Measurements from ENCODE around the gene MED8. TPM values are rescaled to one million over a fixed set of nuclear protein-coding genes. Genes with fewer than 3 reads are reported as not detected.

Gene MED8
- total RNA-seq, result 10 to 100 TPM; 26.3 to 51.4 (median 37.1) TPM

- peak; percentile 97 for ATAC-seq (ENCODE audit: low FRiP score)
- peak; percentile 96 for DNase-seq (ENCODE audit: low spot score)
Observed at GRCh38 chr1:43389326-43390313, at the start of gene MED8, which contains the start of gene SZT2. TSS of gene MED8 (minus strand) at chr1:43389800. CDS start at chr1:43389764, 36 bp downstream. TSS of gene SZT2 (plus strand) at chr1:43389899. CDS start at chr1:43389969, 70 bp downstream.

GRCh38 chr1:43438953-43439581 is 49.5 kb upstream of the MED8 start:
- ATAC-seq (ENCODE audit: low FRiP score) (no peak), DNase-seq (ENCODE audit: low spot score) (no peak)
- TF ChIP-seq CTCF (IDR thresholded peaks at IDR 0.05), result no peak

More at GRCh38 chr1:43389326-43390313, at the start of gene MED8, which contains the start of gene SZT2:
- TF ChIP-seq CTCF (IDR thresholded peaks at IDR 0.05), result no peak

GRCh38 chr1:43438576-43438952 is 49.0 kb upstream of the MED8 start:
- DNase-seq (ENCODE audit: low spot score) (no peak), ATAC-seq (ENCODE audit: low FRiP score) (no peak)
- no peak for TF ChIP-seq CTCF (IDR thresholded peaks at IDR 0.05)

- no peak for TF ChIP-seq CTCF (IDR thresholded peaks at IDR 0.05)
- no peak for ATAC-seq (ENCODE audit: low FRiP score)
- DNase-seq (ENCODE audit: low spot score), result no peak
Observed at GRCh38 chr1:43438006-43438405, 48.4 kb upstream of the MED8 start.

- ATAC-seq (ENCODE audit: low FRiP score), result no peak
- TF ChIP-seq CTCF (IDR thresholded peaks at IDR 0.05), result no peak
- DNase-seq (ENCODE audit: low spot score), result no peak
Observed at GRCh38 chr1:43437031-43437973, 47.7 kb upstream of the MED8 start.

GRCh38 chr1:43436371-43436770 is 46.8 kb upstream of the MED8 start:
- DNase-seq (ENCODE audit: low spot score) (no peak), ATAC-seq (ENCODE audit: low FRiP score) (no peak)
- TF ChIP-seq CTCF (IDR thresholded peaks at IDR 0.05), result no peak
